IPS-18a (cell line): ENCODE measurements around the gene PRR5L.

Source experiments
- H3K27ac ChIP-seq: one replicate; pipeline ENCODE4 v1.5.1; 2013; ENCODE audit warnings: low read length
- H3K27me3 ChIP-seq: one replicate; pipeline ENCODE4 v1.6.1; 2013; ENCODE audit warnings: mild to moderate bottlenecking, low read length; ENCODE audit not compliant: control insufficient read depth, insufficient read depth
- H3K36me3 ChIP-seq: one replicate; pipeline ENCODE4 v1.6.1; 2013; ENCODE audit warnings: low read depth, low read length; ENCODE audit not compliant: control insufficient read depth
- H3K4me1 ChIP-seq: one replicate; pipeline ENCODE4 v1.6.1; 2013; ENCODE audit warnings: low read depth, low read length; ENCODE audit not compliant: control insufficient read depth
- H3K4me3 ChIP-seq: one replicate; pipeline ENCODE4 v1.5.1; 2013; ENCODE audit warnings: low read length
- H3K9ac ChIP-seq: one replicate; pipeline ENCODE4 v1.6.1; 2013; ENCODE audit warnings: mild to moderate bottlenecking, low read length, moderate library complexity
- H3K9me3 ChIP-seq: one replicate; pipeline ENCODE4 v1.6.1; 2013; ENCODE audit warnings: low read depth, low read length; ENCODE audit not compliant: control insufficient read depth

Gene PRR5L

GRCh38 chr11:36417154-36417553 lies 121.1 kb downstream of the PRR5L start:
- Histone ChIP-seq H3K36me3 (no peaks in the 10 kb centered on the region), H3K27ac (no peak overlapping the region), H3K27me3 (no peaks in the 10 kb centered on the region), H3K9ac (no peak overlapping the region), H3K4me1 (no peaks in the 10 kb centered on the region), H3K4me3 (no peak overlapping the region), H3K9me3 (no peaks in the 10 kb centered on the region)

GRCh38 chr11:36419791-36420424 lies 123.8 kb downstream of the PRR5L start:
- Histone ChIP-seq H3K4me3 (no peak overlapping the region), H3K27ac (no peak overlapping the region), H3K4me1 (no peaks in the 10 kb centered on the region)

GRCh38 chr11:36421546-36422155 lies 125.6 kb downstream of the PRR5L start:
- Histone ChIP-seq H3K4me1 (no peaks in the 10 kb centered on the region), H3K9ac (no peak overlapping the region), H3K27me3 (no peaks in the 10 kb centered on the region), H3K4me3 (no peak overlapping the region), H3K9me3 (no peaks in the 10 kb centered on the region), H3K36me3 (no peaks in the 10 kb centered on the region), H3K27ac (no peak overlapping the region)

More at GRCh38 chr11:36419791-36420424, 123.8 kb downstream of the PRR5L start:
- Histone ChIP-seq H3K36me3 (no peaks in the 10 kb centered on the region), H3K9ac (no peak overlapping the region), H3K9me3 (no peaks in the 10 kb centered on the region), H3K27me3 (no peaks in the 10 kb centered on the region)

- no peaks in the 10 kb centered on the region for H3K36me3 ChIP-seq
- no peaks in the 10 kb centered on the region for H3K9me3 ChIP-seq
- H3K27me3 ChIP-seq: no peaks in the 10 kb centered on the region
- H3K27ac ChIP-seq: no peak overlapping the region
- no peak overlapping the region for H3K4me3 ChIP-seq
- H3K9ac ChIP-seq: no peak overlapping the region
- H3K4me1 ChIP-seq: no peaks in the 10 kb centered on the region
Observed at GRCh38 chr11:36425561-36426081, 129.5 kb downstream of the PRR5L start.

GRCh38 chr11:36426226-36426848 lies 130.2 kb downstream of the PRR5L start:
- Histone ChIP-seq H3K27me3 (no peaks in the 10 kb centered on the region), H3K4me1 (no peaks in the 10 kb centered on the region), H3K9ac (no peak overlapping the region), H3K4me3 (no peak overlapping the region), H3K9me3 (no peaks in the 10 kb centered on the region), H3K36me3 (no peaks in the 10 kb centered on the region), H3K27ac (no peak overlapping the region)

GRCh38 chr11:36427079-36427478 lies 131.0 kb downstream of the PRR5L start:
- Histone ChIP-seq H3K4me3 (no peak overlapping the region), H3K9me3 (no peaks in the 10 kb centered on the region), H3K27me3 (no peaks in the 10 kb centered on the region), H3K36me3 (no peaks in the 10 kb centered on the region), H3K27ac (no peak overlapping the region), H3K4me1 (no peaks in the 10 kb centered on the region), H3K9ac (no peak overlapping the region)

GRCh38 chr11:36427876-36428275 lies 131.8 kb downstream of the PRR5L start:
- no peaks in the 10 kb centered on the region for H3K4me1 ChIP-seq
- no peaks in the 10 kb centered on the region for H3K36me3 ChIP-seq
- H3K9ac ChIP-seq: no peak overlapping the region
- no peaks in the 10 kb centered on the region for H3K9me3 ChIP-seq
- no peak overlapping the region for H3K4me3 ChIP-seq
- H3K27me3 ChIP-seq: no peaks in the 10 kb centered on the region
- H3K27ac ChIP-seq: no peak overlapping the region

- H3K27ac ChIP-seq: no peak overlapping the region
- no peaks in the 10 kb centered on the region for H3K36me3 ChIP-seq
- no peaks in the 10 kb centered on the region for H3K27me3 ChIP-seq
- H3K9me3 ChIP-seq: no peaks in the 10 kb centered on the region
- no peak overlapping the region for H3K9ac ChIP-seq
- H3K4me1 ChIP-seq: no peaks in the 10 kb centered on the region
- H3K4me3 ChIP-seq: no peak overlapping the region
Observed at GRCh38 chr11:36431429-36432092, 135.5 kb downstream of the PRR5L start.

- Histone ChIP-seq H3K4me3 (no peak overlapping the region), H3K4me1 (no peaks in the 10 kb centered on the region), H3K27me3 (no peaks in the 10 kb centered on the region), H3K9ac (no peak overlapping the region), H3K36me3 (no peaks in the 10 kb centered on the region), H3K9me3 (no peaks in the 10 kb centered on the region), H3K27ac (no peak overlapping the region)
Observed at GRCh38 chr11:36432093-36432469, 136.0 kb downstream of the PRR5L start.

GRCh38 chr11:36432738-36433137 lies 136.7 kb downstream of the PRR5L start:
- H3K36me3 ChIP-seq: no peaks in the 10 kb centered on the region
- no peaks in the 10 kb centered on the region for H3K9me3 ChIP-seq
- no peak overlapping the region for H3K4me3 ChIP-seq
- H3K27me3 ChIP-seq: no peaks in the 10 kb centered on the region
- no peak overlapping the region for H3K9ac ChIP-seq
- H3K4me1 ChIP-seq: no peaks in the 10 kb centered on the region
- no peak overlapping the region for H3K27ac ChIP-seq

GRCh38 chr11:36436064-36436463 lies 140.0 kb downstream of the PRR5L start:
- Histone ChIP-seq H3K36me3 (no peaks in the 10 kb centered on the region), H3K27ac (no peak overlapping the region), H3K4me3 (no peak overlapping the region), H3K4me1 (no peaks in the 10 kb centered on the region), H3K27me3 (no peaks in the 10 kb centered on the region), H3K9ac (no peak overlapping the region), H3K9me3 (no peaks in the 10 kb centered on the region)
